ENCODE results near the gene TYROBP. TPM values are rescaled to one million over a fixed set of nuclear protein-coding genes. Genes with fewer than 3 reads are reported as not detected.

The TYROBP gene
- total and polyA plus RNA-seq, 10 donors = 281 to 747 (median 383) TPM

DNA sequence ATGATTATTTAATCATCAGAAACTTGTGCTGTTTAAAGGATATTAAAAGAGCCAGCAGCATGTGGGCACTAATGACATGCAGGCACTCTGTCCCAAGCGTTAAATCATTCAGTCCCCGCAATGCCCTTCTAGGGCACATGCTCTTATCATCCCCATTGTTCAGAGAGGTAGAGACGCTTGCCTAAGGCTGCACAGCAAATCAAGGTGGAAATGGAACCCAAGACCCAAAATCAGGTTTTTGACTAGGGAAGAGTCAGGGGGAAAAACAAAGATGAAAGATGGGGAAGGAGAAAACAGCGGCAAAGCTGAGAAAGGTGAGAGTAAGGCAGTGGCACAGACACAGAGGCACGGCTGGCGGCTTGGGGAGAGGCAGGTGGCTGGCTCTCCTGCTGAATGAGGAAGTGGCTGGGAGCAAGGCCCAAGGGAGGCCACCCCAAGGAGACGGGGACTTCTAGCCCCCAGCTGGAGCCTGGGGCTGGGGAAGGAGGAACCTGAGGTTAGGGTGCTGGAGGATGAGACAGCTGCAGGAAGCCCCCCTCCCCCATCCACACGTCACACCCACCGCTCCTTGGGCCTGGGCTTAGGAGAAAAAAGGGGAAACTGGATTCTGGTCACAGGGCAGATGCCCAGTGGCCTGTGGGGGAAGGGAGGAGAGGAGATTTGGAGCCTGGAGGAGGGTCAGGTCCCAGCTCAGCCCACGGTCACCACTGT is 1.0 kb upstream of the TYROBP start:
- peak; percentile 95 for DNase-seq
- Histone ChIP-seq H3K36me3 (peaks cover 0 to 17% (median 0%) of the 10 kb centered on the region in 6 donors), H3K9me3 (no peaks in the 10 kb centered on the region), H3K4me1 (peaks cover 0 to 100% (median 51%) of the 10 kb centered on the region in 6 donors), H3K4me3 (peak overlapping the region in 4 of 8 donors; percentile 43 to 89 (median 48)), H3K27me3 (replicated peaks in 1 of 7) (no peaks in the 10 kb centered on the region), H3K27ac (peak overlapping the region; percentile 21 to 99 (median 96))
- WGBS, 5 donors = 33 to 44% (median 40%) methylated on average over 10 of the region's 10 CpGs
- intact Hi-C loops (cut with DNase I; ENCODE audit: low total_unique reads) = no loop called here
- TF ChIP-seq POLR2A (IDR thresholded peaks at IDR 0.05) = peak in 2 of 3 donors; percentile 15 to 50
- peak; percentile 91 to 95 (median 93) for TF ChIP-seq POLR2AphosphoS5 (IDR thresholded peaks at IDR 0.05)
- TF ChIP-seq, protein P1, sequence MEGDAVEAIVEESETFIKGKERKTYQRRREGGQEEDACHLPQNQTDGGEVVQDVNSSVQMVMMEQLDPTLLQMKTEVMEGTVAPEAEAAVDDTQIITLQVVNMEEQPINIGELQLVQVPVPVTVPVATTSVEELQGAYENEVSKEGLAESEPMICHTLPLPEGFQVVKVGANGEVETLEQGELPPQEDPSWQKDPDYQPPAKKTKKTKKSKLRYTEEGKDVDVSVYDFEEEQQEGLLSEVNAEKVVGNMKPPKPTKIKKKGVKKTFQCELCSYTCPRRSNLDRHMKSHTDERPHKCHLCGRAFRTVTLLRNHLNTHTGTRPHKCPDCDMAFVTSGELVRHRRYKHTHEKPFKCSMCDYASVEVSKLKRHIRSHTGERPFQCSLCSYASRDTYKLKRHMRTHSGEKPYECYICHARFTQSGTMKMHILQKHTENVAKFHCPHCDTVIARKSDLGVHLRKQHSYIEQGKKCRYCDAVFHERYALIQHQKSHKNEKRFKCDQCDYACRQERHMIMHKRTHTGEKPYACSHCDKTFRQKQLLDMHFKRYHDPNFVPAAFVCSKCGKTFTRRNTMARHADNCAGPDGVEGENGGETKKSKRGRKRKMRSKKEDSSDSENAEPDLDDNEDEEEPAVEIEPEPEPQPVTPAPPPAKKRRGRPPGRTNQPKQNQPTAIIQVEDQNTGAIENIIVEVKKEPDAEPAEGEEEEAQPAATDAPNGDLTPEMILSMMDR (IDR thresholded peaks at IDR 0.05 in 8 of 11, conservative IDR thresholded peaks at IDR 0.05 in 3 of 11) = peak in 1 of 11 experiments; percentile 21

DNA sequence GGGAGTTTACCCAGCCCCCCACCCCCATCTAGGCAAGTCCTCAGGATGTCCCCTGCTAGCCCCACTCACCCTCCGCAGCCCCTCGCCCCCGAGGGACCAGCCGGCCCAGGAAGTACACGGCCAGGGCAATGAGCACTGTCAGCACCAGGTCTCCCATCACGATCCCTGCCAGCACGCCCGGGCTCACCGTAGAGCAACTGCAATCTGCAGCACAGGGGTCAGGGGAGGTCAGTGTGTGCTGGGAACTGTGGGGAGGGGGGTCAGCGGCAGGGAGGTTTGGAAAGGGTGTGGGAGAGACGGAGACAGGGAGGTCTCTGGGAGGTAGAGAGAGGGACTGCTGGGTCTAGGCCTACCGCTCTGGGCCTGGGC is 734 bp downstream of the TYROBP start:
- H3K9me3 ChIP-seq = no peaks in the 10 kb centered on the region
- peak overlapping the region in 7 of 8 donors; percentile 81 to 99 (median 96) for H3K27ac ChIP-seq
- TF ChIP-seq, protein P1 (IDR thresholded peaks at IDR 0.05 in 8 of 11, conservative IDR thresholded peaks at IDR 0.05 in 3 of 11) = no peak
- TF ChIP-seq POLR2A (IDR thresholded peaks at IDR 0.05) (no peak), POLR2AphosphoS5 (IDR thresholded peaks at IDR 0.05) (no peak)
- peak; percentile 82 for DNase-seq
- H3K36me3 ChIP-seq = peaks cover 0 to 19% (median 0%) of the 10 kb centered on the region in 6 donors
- H3K4me3 ChIP-seq = peak overlapping the region in 7 of 8 donors; percentile 26 to 89 (median 43)
- H3K27me3 ChIP-seq (replicated peaks in 1 of 7) = no peaks in the 10 kb centered on the region
- WGBS, 5 donors = 52 to 69% (median 66%) methylated on average over 10 to 12 of the region's 12 CpGs
- H3K4me1 ChIP-seq = peaks cover 5 to 100% (median 61%) of the 10 kb centered on the region in 6 donors
- intact Hi-C loops (cut with DNase I; ENCODE audit: low total_unique reads) = no loop called here

DNA sequence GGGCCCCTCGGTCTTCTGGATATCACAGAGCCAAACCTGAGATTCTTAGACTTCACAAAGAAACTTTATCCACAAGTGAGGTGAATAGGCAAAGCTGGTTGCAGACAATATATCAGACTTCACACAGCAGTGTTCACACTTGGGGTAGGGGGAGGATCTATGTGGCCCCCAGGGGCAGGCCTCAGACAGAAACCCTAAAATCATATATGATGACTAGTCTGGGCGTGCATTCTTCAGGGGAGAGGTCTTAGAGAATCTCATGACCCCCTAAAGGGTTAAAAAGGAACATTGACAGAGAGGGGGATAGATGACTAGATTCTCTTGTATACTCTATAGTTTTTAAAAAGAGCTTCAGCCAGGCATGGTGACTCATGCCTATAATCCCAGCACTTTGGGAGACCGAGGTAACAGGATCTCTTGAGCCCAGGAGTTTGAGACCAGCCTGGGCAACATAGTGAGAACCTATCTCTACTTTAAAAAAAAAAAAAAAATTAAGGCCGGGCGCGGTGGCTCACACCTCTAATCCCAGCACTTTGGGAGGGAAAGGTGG is 2.8 kb downstream of the TYROBP start:
- Histone ChIP-seq H3K4me3 (peak overlapping the region in 3 of 8 donors; percentile 0 to 89 (median 2)), H3K9me3 (no peaks in the 10 kb centered on the region), H3K27ac (peak overlapping the region; percentile 0 to 99 (median 96)), H3K27me3 (replicated peaks in 1 of 7) (no peaks in the 10 kb centered on the region), H3K36me3 (peaks cover 0 to 19% (median 0%) of the 10 kb centered on the region in 6 donors), H3K4me1 (peaks cover 19 to 98% (median 65%) of the 10 kb centered on the region in 6 donors)
- TF ChIP-seq, protein P1 (IDR thresholded peaks at IDR 0.05 in 8 of 11, conservative IDR thresholded peaks at IDR 0.05 in 3 of 11) = no peak
- TF ChIP-seq POLR2A (IDR thresholded peaks at IDR 0.05) = no peak
- no peak for TF ChIP-seq POLR2AphosphoS5 (IDR thresholded peaks at IDR 0.05)
- no peak for DNase-seq
- intact Hi-C loops (cut with DNase I; ENCODE audit: low total_unique reads) = no loop called here
- WGBS, 5 donors = 64 to 81% (median 72%) methylated on average over 6 of the region's 6 CpGs

All from spleen (tissue), 11 donors.